Ascending aorta (tissue), 2 donors: Measurements from ENCODE around the gene C10orf95. TPM values are rescaled to one million over a fixed set of nuclear protein-coding genes. Genes with fewer than 3 reads are reported as not detected.

Source experiments
- DNase-seq, 2 donors: peaks; one replicate each; pipeline ENCODE4 v3.0.0-alpha.2; 2019; ENCODE audit warnings: low spot score in 2 of 2
- H3K27ac ChIP-seq, 2 donors: fragments of 200-600 bp; sonication (generic); one replicate each; pipeline ENCODE4 v1.5.1; 2016 to 2017; ENCODE audit warnings: mild to moderate bottlenecking in 1 of 2
- H3K27me3 ChIP-seq: fragments of 200-600 bp; sonication (generic); one replicate; pipeline ENCODE4 v1.5.1; 2017
- H3K36me3 ChIP-seq, 2 donors: fragments of 200-600 bp; sonication (generic); one replicate each; pipeline ENCODE4 v1.5.1; 2016
- H3K4me1 ChIP-seq, 2 donors: fragments of 200-600 bp; sonication (generic); one replicate each; pipeline ENCODE4 v1.5.1; 2016 to 2017; ENCODE audit warnings: mild to moderate bottlenecking in 1 of 2
- H3K4me3 ChIP-seq, 2 donors: fragments of 200-600 bp; sonication (generic); one replicate each; pipeline ENCODE4 v1.5.1; 2016 to 2017; ENCODE audit warnings: mild to moderate bottlenecking in 1 of 2
- H3K9me3 ChIP-seq, 2 donors: fragments of 200-600 bp; sonication (generic); one replicate each; pipeline ENCODE4 v1.5.1; 2016
- intact Hi-C: fragments of 100-400 bp; cut with DNase I; formaldehyde crosslinking; loops from one replicate; pipeline ENCODE4 v1.15.1; 2023
- total RNA-seq: library from RNA; depleted of rRNA; stranded (reverse); fragments of >200 nt; gene quantifications from one replicate; pipeline ENCODE4 v1.1.0, GENCODE V29; 2016
- TF ChIP-seq, protein P1 (sequence below), 3 experiments: fragments of 200-600 bp in 2 of 3; fragments of 450-650 bp in 1 of 3; sonication (generic) in 2 of 3; IDR thresholded peaks; one replicate each; pipeline ENCODE4 v1.5.1; 2016 to 2019; ENCODE audit warnings: antibody characterized with exemption in 3 of 3, mild to moderate bottlenecking in 1 of 3, moderate library complexity in 1 of 3

Gene C10orf95
- total RNA-seq, 1 donor from 2014 or later: not detected

GRCh38 chr10:102433619-102434046, 17.7 kb downstream of the C10orf95 start:
- Histone ChIP-seq H3K4me3 (no peak overlapping the region), H3K27ac (no peak overlapping the region), H3K4me1 (peaks cover 8 to 14% of the 10 kb centered on the region in 2 donors), H3K9me3 (no peaks in the 10 kb centered on the region), H3K27me3 (no peaks in the 10 kb centered on the region), H3K36me3 (no peaks in the 10 kb centered on the region)
- no peak for DNase-seq
- TF ChIP-seq, protein P1, sequence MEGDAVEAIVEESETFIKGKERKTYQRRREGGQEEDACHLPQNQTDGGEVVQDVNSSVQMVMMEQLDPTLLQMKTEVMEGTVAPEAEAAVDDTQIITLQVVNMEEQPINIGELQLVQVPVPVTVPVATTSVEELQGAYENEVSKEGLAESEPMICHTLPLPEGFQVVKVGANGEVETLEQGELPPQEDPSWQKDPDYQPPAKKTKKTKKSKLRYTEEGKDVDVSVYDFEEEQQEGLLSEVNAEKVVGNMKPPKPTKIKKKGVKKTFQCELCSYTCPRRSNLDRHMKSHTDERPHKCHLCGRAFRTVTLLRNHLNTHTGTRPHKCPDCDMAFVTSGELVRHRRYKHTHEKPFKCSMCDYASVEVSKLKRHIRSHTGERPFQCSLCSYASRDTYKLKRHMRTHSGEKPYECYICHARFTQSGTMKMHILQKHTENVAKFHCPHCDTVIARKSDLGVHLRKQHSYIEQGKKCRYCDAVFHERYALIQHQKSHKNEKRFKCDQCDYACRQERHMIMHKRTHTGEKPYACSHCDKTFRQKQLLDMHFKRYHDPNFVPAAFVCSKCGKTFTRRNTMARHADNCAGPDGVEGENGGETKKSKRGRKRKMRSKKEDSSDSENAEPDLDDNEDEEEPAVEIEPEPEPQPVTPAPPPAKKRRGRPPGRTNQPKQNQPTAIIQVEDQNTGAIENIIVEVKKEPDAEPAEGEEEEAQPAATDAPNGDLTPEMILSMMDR (IDR thresholded peaks at IDR 0.05): no peak
- intact Hi-C loops: no loop called here

GRCh38 chr10:102432162-102432950, 19.0 kb downstream of the C10orf95 start, which contains the start of gene CUEDC2:
CUEDC2 (minus strand) TSS chr10:102432574; CDS start chr10:102425188, 7,386 bp downstream.
- peak; percentile 84 to 98 for DNase-seq
- Histone ChIP-seq H3K9me3 (no peaks in the 10 kb centered on the region), H3K36me3 (no peaks in the 10 kb centered on the region), H3K4me1 (peaks cover 8 to 14% of the 10 kb centered on the region in 2 donors), H3K27me3 (no peaks in the 10 kb centered on the region), H3K27ac (peak within 1 kb of the TSS; percentile 79), H3K4me3 (peak within 1 kb of the TSS; percentile 92 to 98)
- intact Hi-C loops: loop anchor here (1.0 kb wide), 4 partner anchors 11 to 280 kb away; partner anchors contain the start of genes ACTR1A and NOLC1
- TF ChIP-seq, protein P1 (IDR thresholded peaks at IDR 0.05): no peak

DNA sequence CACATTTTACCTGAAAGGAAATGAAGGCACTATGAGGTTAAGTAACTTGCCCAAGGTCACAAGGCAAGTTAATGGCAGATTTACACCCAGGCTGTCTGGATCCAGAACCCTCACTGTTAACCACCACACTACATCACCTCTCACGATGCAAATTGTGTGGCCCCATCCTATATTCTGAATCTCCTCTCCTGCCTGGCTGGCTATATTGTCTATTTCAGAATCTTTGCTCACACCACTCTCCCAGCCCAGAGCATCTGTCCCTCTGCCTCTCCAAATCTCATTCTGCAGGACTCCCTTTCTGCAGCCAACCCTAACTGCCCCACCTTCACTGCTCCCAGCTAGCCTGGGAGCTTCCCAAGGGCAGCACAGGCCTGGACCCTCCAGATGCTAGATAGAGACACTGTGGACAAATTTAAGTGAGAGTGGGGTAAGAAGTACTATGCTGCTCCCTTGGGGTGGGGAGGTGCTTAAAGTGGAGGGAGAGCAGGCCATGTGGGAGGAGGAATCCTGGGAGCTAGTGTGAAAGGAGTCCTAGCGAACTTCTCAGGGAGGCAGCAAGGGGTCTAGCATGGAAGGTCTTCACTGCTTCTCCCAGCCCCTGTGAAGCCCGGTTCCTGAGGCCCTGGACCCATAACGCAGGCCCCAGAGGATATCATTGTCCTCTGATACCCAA, 19.8 kb downstream of the C10orf95 start:
- Histone ChIP-seq H3K27ac (peak overlapping the region; percentile 79), H3K4me3 (peak overlapping the region; percentile 92 to 98), H3K27me3 (no peaks in the 10 kb centered on the region), H3K4me1 (peaks cover 8 to 14% of the 10 kb centered on the region in 2 donors), H3K9me3 (no peaks in the 10 kb centered on the region), H3K36me3 (no peaks in the 10 kb centered on the region)
- TF ChIP-seq, protein P1 (IDR thresholded peaks at IDR 0.05): no peak
- no peak for DNase-seq
- intact Hi-C loops: loop anchor here (1.0 kb wide), 4 partner anchors 10 to 279 kb away; partner anchors contain the start of genes ACTR1A and NOLC1

GRCh38 chr10:102429468-102429867, 21.9 kb downstream of the C10orf95 start:
- Histone ChIP-seq H3K36me3 (peaks cover 2 to 5% of the 10 kb centered on the region in 2 donors), H3K4me1 (peaks cover 6 to 10% of the 10 kb centered on the region in 2 donors), H3K9me3 (no peaks in the 10 kb centered on the region), H3K27me3 (no peaks in the 10 kb centered on the region), H3K4me3 (no peak overlapping the region), H3K27ac (no peak overlapping the region)
- intact Hi-C loops: no loop called here
- no peak for DNase-seq
- TF ChIP-seq, protein P1 (IDR thresholded peaks at IDR 0.05): no peak

- H3K4me1 ChIP-seq: peaks cover 7 to 18% of the 10 kb centered on the region in 2 donors
- TF ChIP-seq, protein P1 (IDR thresholded peaks at IDR 0.05): no peak
- intact Hi-C loops: no loop called here
These were observed 24.5 kb downstream of the C10orf95 start for GRCh38 chr10:102426803-102427287.

More at GRCh38 chr10:102426803-102427287, 24.5 kb downstream of the C10orf95 start:
- Histone ChIP-seq H3K27me3 (no peaks in the 10 kb centered on the region), H3K27ac (no peak overlapping the region), H3K36me3 (peaks cover 11 to 15% of the 10 kb centered on the region in 2 donors), H3K4me3 (no peak overlapping the region), H3K9me3 (no peaks in the 10 kb centered on the region)
- no peak for DNase-seq
